ENCODE results near the gene CD24.
"Not testable (repeated sequence)": the region's sequence is repeated elsewhere in the genome, so short reads cannot be mapped to it uniquely, and the experiment has no call there.

Gene CD24, protein sequence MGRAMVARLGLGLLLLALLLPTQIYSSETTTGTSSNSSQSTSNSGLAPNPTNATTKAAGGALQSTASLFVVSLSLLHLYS

DNA sequence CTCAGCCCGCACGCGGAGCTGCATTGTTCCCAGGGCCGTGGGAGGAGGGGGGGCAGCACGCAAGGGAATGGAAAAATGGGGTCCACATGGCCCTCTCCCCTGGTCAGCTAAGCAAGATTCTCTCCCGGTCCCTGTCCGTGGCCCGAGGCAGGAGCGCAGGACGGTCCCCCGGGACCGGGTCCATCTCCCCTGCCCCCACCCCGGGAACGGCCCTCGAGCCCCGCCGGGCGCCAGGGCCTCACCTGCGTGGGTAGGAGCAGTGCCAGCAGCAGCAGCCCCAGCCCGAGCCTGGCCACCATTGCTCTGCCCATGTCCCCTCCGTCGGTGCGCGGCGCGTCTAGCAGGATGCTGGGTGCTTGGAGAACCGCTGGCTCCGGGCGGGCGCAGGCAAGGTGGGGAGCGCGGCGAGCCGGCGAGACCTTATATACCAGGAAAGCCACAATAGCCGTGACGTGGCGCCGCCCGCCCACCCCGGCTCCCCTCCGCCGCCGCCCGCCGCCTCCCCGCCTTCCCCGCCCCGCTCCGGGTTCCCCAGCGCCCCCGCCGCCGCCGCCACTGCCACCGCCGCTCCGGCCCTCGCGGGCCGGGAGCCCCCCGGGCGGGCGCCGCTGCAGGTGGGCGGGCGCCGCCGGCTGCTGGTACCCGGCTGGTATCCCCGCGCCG lies at the start of gene CD24:
Gene CD24 (minus strand): TSS at position 394 of the 663 bp plus-strand sequence. CDS start 83 bp downstream, at position 311.
- TF ChIP-seq, protein P1, sequence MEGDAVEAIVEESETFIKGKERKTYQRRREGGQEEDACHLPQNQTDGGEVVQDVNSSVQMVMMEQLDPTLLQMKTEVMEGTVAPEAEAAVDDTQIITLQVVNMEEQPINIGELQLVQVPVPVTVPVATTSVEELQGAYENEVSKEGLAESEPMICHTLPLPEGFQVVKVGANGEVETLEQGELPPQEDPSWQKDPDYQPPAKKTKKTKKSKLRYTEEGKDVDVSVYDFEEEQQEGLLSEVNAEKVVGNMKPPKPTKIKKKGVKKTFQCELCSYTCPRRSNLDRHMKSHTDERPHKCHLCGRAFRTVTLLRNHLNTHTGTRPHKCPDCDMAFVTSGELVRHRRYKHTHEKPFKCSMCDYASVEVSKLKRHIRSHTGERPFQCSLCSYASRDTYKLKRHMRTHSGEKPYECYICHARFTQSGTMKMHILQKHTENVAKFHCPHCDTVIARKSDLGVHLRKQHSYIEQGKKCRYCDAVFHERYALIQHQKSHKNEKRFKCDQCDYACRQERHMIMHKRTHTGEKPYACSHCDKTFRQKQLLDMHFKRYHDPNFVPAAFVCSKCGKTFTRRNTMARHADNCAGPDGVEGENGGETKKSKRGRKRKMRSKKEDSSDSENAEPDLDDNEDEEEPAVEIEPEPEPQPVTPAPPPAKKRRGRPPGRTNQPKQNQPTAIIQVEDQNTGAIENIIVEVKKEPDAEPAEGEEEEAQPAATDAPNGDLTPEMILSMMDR (IDR thresholded peaks at IDR 0.05; ENCODE audit: insufficient read depth, low read depth, low read length, missing control alignments), result no peak
- H3K4me3 ChIP-seq (ENCODE audit: low read depth, low read length), result peak within 1 kb of the TSS; percentile 82
- DNase-seq (ENCODE audit: low read depth), result peak; percentile 35

DNA sequence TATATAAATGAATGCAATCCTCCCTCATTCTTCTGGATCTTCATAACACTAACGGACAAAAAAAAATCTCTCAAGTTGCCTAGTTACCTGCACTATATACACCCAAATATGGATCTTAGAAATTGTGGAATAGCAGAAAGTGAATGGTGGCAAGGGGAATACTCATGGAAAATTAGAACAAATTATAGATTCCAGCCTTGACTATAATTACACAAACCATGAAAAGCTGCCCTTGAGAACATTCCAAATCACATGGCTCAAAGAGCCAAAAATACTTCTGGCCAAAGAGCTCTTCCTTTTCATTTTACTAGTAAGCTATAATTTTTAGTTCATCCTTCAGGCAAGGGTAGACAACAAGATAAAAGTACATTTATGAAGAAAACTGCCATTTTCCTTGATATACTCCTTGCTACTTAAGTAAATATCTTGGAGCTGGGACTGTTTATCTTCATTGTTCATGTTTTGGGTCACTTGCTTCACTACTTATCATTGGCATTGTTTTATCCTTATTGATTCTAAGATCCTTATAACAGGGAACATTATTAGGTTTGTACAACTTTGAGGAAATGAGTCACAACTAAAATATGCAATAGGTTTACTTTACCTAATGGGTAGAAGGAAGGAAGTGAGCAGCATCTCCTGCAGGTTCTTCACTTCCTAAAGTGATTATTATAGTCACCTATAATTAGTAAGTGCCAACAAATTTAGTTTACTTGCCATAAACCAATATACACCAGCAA lies 47.1 kb upstream of the CD24 start:
- H3K4me3 ChIP-seq (ENCODE audit: low read depth, low read length), result no peak overlapping the region
- no peak for DNase-seq (ENCODE audit: low read depth)
- TF ChIP-seq, protein P1 (IDR thresholded peaks at IDR 0.05; ENCODE audit: insufficient read depth, low read depth, low read length, missing control alignments), result no peak

DNA sequence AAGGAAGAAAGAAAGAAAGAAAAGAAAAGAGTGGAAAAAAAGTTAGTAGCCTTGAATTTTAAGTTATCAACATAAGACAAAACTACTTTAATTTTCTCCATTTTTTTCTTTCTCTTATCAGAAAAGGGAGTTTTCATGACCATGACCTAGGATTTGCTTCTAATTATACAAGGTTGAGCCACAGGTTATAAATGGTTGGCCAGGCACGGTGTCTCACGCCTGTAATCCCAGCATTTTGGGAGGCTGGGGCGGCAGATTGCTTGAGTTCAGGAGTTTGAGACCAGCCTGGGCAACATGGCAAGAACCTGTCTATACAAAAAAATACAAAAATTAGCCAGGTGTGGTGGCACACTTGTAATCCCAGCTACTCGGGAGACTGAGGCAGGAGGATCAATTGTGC lies 45.7 kb upstream of the CD24 start:
- DNase-seq (ENCODE audit: low read depth), result no peak
- TF ChIP-seq, protein P1 (IDR thresholded peaks at IDR 0.05; ENCODE audit: insufficient read depth, low read depth, low read length, missing control alignments), result no peak
- no peak overlapping the region for H3K4me3 ChIP-seq (ENCODE audit: low read depth, low read length)

DNA sequence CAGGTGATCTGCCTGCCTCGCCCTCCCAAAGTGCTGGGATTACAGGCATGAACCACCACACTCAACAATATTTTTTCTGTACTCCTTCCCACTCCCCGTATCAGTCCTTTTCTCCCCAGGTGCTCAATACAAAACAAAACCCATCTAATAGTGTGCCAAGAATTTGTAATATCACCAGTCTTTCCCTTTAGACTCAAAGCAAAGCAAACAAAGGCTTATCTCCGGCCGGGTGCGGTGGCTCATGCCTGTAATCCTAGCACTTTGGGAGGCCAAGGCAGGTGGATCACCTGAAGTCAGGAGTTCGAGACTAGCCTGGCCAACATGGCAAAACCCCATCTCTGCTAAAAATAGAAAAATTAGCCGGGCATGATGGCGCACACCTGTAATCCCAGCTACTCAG lies 45.1 kb upstream of the CD24 start:
- not testable (repeated sequence) for H3K4me3 ChIP-seq (ENCODE audit: low read depth, low read length)

DNA sequence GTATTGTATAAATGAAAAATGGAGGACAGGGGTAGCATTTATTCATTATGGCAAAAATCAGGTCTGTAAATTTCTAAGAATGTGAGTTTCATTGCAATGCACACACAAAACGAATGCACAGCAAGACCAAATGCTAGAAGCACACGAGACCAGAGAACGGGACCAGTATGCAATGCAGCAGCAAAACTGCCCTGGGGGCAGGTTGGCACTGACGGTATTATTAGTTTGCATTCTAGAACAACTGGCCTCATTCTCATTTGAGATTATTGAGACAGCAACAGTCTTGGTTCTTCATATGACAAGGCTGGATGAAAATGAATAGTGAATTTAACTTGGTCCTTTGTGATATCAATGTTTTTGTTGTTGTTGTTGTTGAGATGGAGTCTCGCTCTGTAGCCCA lies 44.5 kb upstream of the CD24 start:
- TF ChIP-seq, protein P1 (IDR thresholded peaks at IDR 0.05; ENCODE audit: insufficient read depth, low read depth, low read length, missing control alignments), result no peak
- no peak for DNase-seq (ENCODE audit: low read depth)
- no peak overlapping the region for H3K4me3 ChIP-seq (ENCODE audit: low read depth, low read length)

More for the DNA sequence above, 45.1 kb upstream of the CD24 start:
- DNase-seq (ENCODE audit: low read depth), result not testable (repeated sequence)

DNA sequence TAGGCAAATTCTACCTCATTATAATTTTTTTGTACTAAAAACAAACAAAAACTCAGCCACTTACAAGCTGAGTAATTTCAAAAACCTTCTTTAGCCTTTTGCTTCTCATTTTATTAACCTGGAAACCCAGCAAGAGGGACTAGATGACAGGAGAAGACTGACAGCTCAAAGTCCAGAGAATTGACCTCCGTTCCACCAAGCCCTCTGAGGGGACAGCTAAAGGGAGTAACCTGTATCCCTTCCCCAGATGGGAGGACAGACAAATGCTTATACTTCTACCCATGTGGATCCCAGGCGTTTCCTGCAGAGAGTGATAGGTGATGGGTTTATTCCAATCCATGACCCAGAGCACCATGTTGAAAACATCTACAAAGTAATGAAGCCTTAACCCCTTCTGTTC lies 35.0 kb upstream of the CD24 start:
- TF ChIP-seq, protein P1 (IDR thresholded peaks at IDR 0.05; ENCODE audit: insufficient read depth, low read depth, low read length, missing control alignments), result no peak
- no peak overlapping the region for H3K4me3 ChIP-seq (ENCODE audit: low read depth, low read length)
- no peak for DNase-seq (ENCODE audit: low read depth)

DNA sequence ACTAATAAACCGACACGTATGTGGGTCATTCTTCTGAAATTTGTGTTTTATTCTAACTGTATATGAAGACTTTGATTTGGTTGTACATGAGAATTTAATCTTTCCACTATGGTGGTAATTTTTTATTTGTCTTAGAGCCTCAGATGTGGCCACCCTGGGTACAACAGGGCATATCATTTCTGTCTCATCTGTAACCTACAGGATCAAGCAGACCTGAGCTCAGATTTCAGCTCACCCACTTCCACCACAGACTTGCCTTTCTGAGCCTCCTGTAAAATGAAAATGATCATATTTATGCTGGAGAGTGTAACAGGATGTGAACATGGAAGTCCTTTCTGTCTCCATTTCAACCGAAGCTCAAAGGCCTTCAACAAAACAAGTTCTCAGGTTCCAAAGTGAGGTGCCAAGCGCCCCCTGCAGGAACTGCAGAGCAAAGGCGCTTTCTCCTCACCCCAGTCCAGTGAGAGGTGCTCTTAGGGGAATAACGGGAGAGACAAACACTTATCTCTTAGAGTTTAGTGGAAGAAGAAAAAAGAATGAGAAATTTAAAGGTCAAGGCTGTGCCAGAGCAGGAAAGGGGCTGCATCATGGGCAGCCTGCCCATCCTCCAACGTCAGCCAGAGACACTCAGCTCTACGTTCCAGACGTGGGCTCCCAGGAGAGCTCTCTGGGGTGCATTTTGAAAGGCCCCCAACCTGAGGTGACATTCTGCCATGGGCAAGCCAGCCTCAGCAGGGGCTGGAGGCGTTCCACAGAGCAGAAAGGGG lies 23.0 kb upstream of the CD24 start:
- DNase-seq (ENCODE audit: low read depth), result peak; percentile 79
- TF ChIP-seq, protein P1 (IDR thresholded peaks at IDR 0.05; ENCODE audit: insufficient read depth, low read depth, low read length, missing control alignments), result peak; percentile 90
- H3K4me3 ChIP-seq (ENCODE audit: low read depth, low read length), result no peak overlapping the region
